Endothelial cell of umbilical vein (primary cell): ENCODE measurements around the gene IL1RL1. TPM values are rescaled to one million over a fixed set of nuclear protein-coding genes. Genes with fewer than 3 reads are reported as not detected.

Experiments
- BruUV-seq: library from RNA; stranded (reverse); fragments of 400-500 nt; replicated peaks from 2 replicates; lab custom pipeline; 2021; lab: Mats Ljungman, UMichigan
- CTCF ChIA-PET: fragments of 300-600, 350-600 bp; sonication (Branson Sonifier 250); formaldehyde crosslinking; loops from one replicate; lab custom pipeline; 2021; ENCODE audit warnings: antibody characterized with exemption, inconsistent platforms; lab: Charles Lee
- POLR2A ChIA-PET: fragments of 300-600, 350-600 bp; sonication (Branson Sonifier 250); formaldehyde crosslinking; loops from one replicate; lab custom pipeline; 2021; ENCODE audit warnings: antibody characterized with exemption, inconsistent platforms; lab: Charles Lee
- DNase-seq: peaks from one replicate; pipeline ENCODE4 v3.0.0-alpha.2; 2011; ENCODE audit warnings: low read depth, low spot score
- FAIRE-seq: peaks from 2 replicates; lab custom pipeline; 2011; peaks lifted over from hg19 to GRCh38; lab: Jason Lieb, UNC
- H2AFZ ChIP-seq: 2 replicates; pipeline ENCODE4 v1.6.0; 2012; ENCODE audit warnings: low read depth, low read length, control low read depth, inconsistent platforms
- H3K27ac ChIP-seq: 2 replicates; pipeline ENCODE4 v1.5.1; 2011; ENCODE audit warnings: low read depth, mild to moderate bottlenecking, control low read depth, low read length, moderate library complexity; ENCODE audit not compliant: insufficient read depth
- H3K27me3 ChIP-seq, 2 experiments: 2 replicates each; pipeline versions ENCODE4 v1.6.0 to v1.6.1; 2011; ENCODE audit warnings: low read length in 2 of 2, mixed read lengths in 1 of 2; ENCODE audit not compliant: control insufficient read depth in 2 of 2, insufficient read depth in 2 of 2
- H3K36me3 ChIP-seq, 2 experiments: 2 replicates in 1 of 2; 3 replicates in 1 of 2; pipeline ENCODE4 v1.5.1; 2011; ENCODE audit warnings: low read length in 2 of 2, mild to moderate bottlenecking in 1 of 2, moderate library complexity in 1 of 2; ENCODE audit not compliant: control insufficient read depth in 2 of 2, insufficient read depth in 2 of 2; ENCODE audit errors: extremely low read depth in 1 of 2
- H3K4me1 ChIP-seq: 3 replicates; pipeline ENCODE4 v1.5.1; 2011; ENCODE audit warnings: mild to moderate bottlenecking, low read length; ENCODE audit not compliant: control insufficient read depth, insufficient read depth; ENCODE audit errors: extremely low read depth
- H3K4me2 ChIP-seq: 2 replicates; pipeline ENCODE4 v1.6.1; 2011; ENCODE audit warnings: low read length, control low read depth, mixed read lengths; ENCODE audit not compliant: insufficient read depth
- H3K4me3 ChIP-seq, 3 experiments: fragments of 200-600 bp in 1 of 3; sonication (generic), shearing (Covaris generic) in 1 of 3; replicated peaks in 1 of 3; 2 replicates each; pipeline ENCODE4 v1.5.1; 2011 to 2016; ENCODE audit warnings: control low read depth in 3 of 3, low read length in 3 of 3, mild to moderate bottlenecking in 2 of 3, inconsistent platforms in 1 of 3, low read depth in 1 of 3, moderate library complexity in 1 of 3; ENCODE audit not compliant: insufficient read depth in 1 of 3
- H3K79me2 ChIP-seq: 2 replicates; pipeline ENCODE4 v1.6.0; 2012; ENCODE audit warnings: low read length, inconsistent platforms; ENCODE audit not compliant: control insufficient read depth, insufficient read depth
- H3K9ac ChIP-seq: replicated peaks from 2 replicates; pipeline ENCODE3; 2011; ENCODE audit warnings: low read length, control low read depth; ENCODE audit not compliant: insufficient read depth; ENCODE audit errors: extremely low read depth
- H3K9me1 ChIP-seq: replicated peaks from 3 replicates; pipeline ENCODE4 v1.6.0; 2011; ENCODE audit warnings: mild to moderate bottlenecking, low read length; ENCODE audit not compliant: control insufficient read depth, insufficient read depth; ENCODE audit errors: extremely low read depth
- H3K9me3 ChIP-seq: replicated peaks from 2 replicates; pipeline ENCODE4 v1.5.1; 2012; ENCODE audit warnings: low read length, inconsistent platforms; ENCODE audit not compliant: control insufficient read depth, insufficient read depth
- H4K20me1 ChIP-seq: replicated peaks from 2 replicates; pipeline ENCODE3; 2011; ENCODE audit warnings: mild to moderate bottlenecking, low read length; ENCODE audit not compliant: control insufficient read depth, insufficient read depth; ENCODE audit errors: extremely low read depth
- EZH2 ChIP-seq: IDR thresholded peaks from 2 replicates; pipeline ENCODE4 v1.6.1; 2012; ENCODE audit warnings: borderline replicate concordance, low read depth, mild to moderate bottlenecking, moderate library complexity, low read length, inconsistent platforms; ENCODE audit not compliant: severe bottlenecking
- FOS ChIP-seq: IDR thresholded peaks from 2 replicates; pipeline ENCODE4 v1.6.1; 2011; ENCODE audit warnings: mild to moderate bottlenecking, low read length, moderate library complexity, borderline replicate concordance; ENCODE audit not compliant: insufficient read depth
- GATA2 ChIP-seq: IDR thresholded peaks from 2 replicates; pipeline ENCODE4 v1.7.0; 2011; ENCODE audit warnings: low read depth, mild to moderate bottlenecking, moderate library complexity, mixed read lengths, low read length; ENCODE audit not compliant: insufficient read length, insufficient read depth
- JUN ChIP-seq: IDR thresholded peaks from 2 replicates; pipeline ENCODE4 v1.6.1; 2011; ENCODE audit warnings: borderline replicate concordance, low read depth; ENCODE audit not compliant: insufficient read length, insufficient read depth
- MAX ChIP-seq: IDR thresholded peaks from 2 replicates; pipeline ENCODE4 v1.6.1; 2011; ENCODE audit not compliant: insufficient read depth, insufficient read length
- MYC ChIP-seq: IDR thresholded peaks from one replicate; pipeline ENCODE4 v1.6.1; 2011; ENCODE audit warnings: mild to moderate bottlenecking, low read depth, low read length
- POLR2A ChIP-seq: IDR thresholded peaks from 2 replicates; pipeline ENCODE4 v1.6.1; 2012; ENCODE audit warnings: low read depth, mild to moderate bottlenecking, control low read depth, low read length
- POLR2AphosphoS5 ChIP-seq: IDR thresholded peaks from 2 replicates; pipeline ENCODE4 v1.6.1; 2012; ENCODE audit warnings: low read depth, mild to moderate bottlenecking, control low read depth, low read length, moderate library complexity; ENCODE audit not compliant: insufficient read depth
- dilution Hi-C: fragments of 300-500 bp; cut with MboI; formaldehyde crosslinking; loops from one replicate; pipeline ENCODE4 v1.15.0; 2019; ENCODE audit warnings: low sequenced_read_pairs; ENCODE audit not compliant: extremely low pct_ligation_motif_present
- intact Hi-C: fragments of 100-400 bp; cut with micrococcal nuclease; formaldehyde crosslinking; loops from one replicate; pipeline ENCODE4 v1.10.0; 2022
- polyA plus RNA-seq, 4 experiments: library from polyadenylated mRNA; depleted of rRNA in 3 of 4; stranded (reverse) in 3 of 4; unstranded in 1 of 4; fragments of >200 nt; gene quantifications; 2 replicates each; pipeline versions ENCODE4 v1.2.1 to v1.2.3, GENCODE V29; 2011 to 2012; ENCODE audit warnings: missing spikeins in 1 of 4
- total RNA-seq: library from RNA; stranded (reverse); gene quantifications from 2 replicates; pipeline ENCODE4 v1.2.3, GENCODE V29; 2021
- TF ChIP-seq, protein P1 (sequence below), 2 donors: IDR thresholded peaks; 1 replicate in 1 of 2; 2 replicates in 1 of 2; pipeline ENCODE4 v1.5.1; 2011; ENCODE audit warnings: low read length in 2 of 2, mild to moderate bottlenecking in 2 of 2, moderate library complexity in 2 of 2, control low read depth in 1 of 2, inconsistent platforms in 1 of 2, low read depth in 1 of 2; ENCODE audit not compliant: insufficient read depth in 1 of 2; ENCODE audit errors: extremely low read depth in 1 of 2

Gene IL1RL1
- total and polyA plus RNA-seq, 2 donors (not counting 3 experiments of a cell fraction or from before 2014, with no cell fraction given) = 32.2 to 44.0 TPM

- DNase-seq = no peak
- no peak overlapping the region for H3K9ac ChIP-seq
- FAIRE-seq = peak; percentile 15
- H3K79me2 ChIP-seq = no peaks in the 10 kb centered on the region
- BruUV-seq = no TSS peak
- no peaks in the 10 kb centered on the region for H4K20me1 ChIP-seq
- no peak overlapping the region for H2AFZ ChIP-seq
- TF ChIP-seq POLR2AphosphoS5 (no peak), EZH2 (no peak), JUN (no peak)
- ChIA-PET POLR2A (no interaction called here), CTCF (interaction anchor here (1.1 to 1.4 kb wide), 3 partner anchors 9 to 36 kb away, joined by 3 to 4 read pairs (median 3); no protein-coding TSS in a partner anchor)
- no peak overlapping the region for H3K4me3 ChIP-seq
- H3K27ac ChIP-seq = no peak overlapping the region
- dilution Hi-C loops = no loop called here
- peaks cover 0 to 2% of the 10 kb centered on the region in 2 experiments for H3K27me3 ChIP-seq
- H3K4me2 ChIP-seq = no peak overlapping the region
- no peaks in the 10 kb centered on the region for H3K36me3 ChIP-seq
- peaks cover 7% of the 10 kb centered on the region for H3K4me1 ChIP-seq
- H3K9me3 ChIP-seq = no peaks in the 10 kb centered on the region
- no peaks in the 10 kb centered on the region for H3K9me1 ChIP-seq
- intact Hi-C loops = no loop called here
Observed at GRCh38 chr2:102276549-102277201, 34.7 kb upstream of the IL1RL1 start.

- Histone ChIP-seq H2AFZ (no peak overlapping the region), H3K9ac (no peak overlapping the region), H3K4me3 (no peak overlapping the region), H3K27me3 (peaks cover 0 to 2% of the 10 kb centered on the region in 2 experiments), H3K9me3 (no peaks in the 10 kb centered on the region), H3K9me1 (no peaks in the 10 kb centered on the region), H3K36me3 (no peaks in the 10 kb centered on the region), H3K4me2 (no peak overlapping the region), H4K20me1 (no peaks in the 10 kb centered on the region), H3K4me1 (peaks cover 7% of the 10 kb centered on the region), H3K79me2 (no peaks in the 10 kb centered on the region), H3K27ac (no peak overlapping the region)
- no TSS peak for BruUV-seq
- no peak for DNase-seq
- ChIA-PET CTCF (interaction anchor here (1.1 to 1.4 kb wide), 3 partner anchors 9 to 37 kb away, joined by 3 to 4 read pairs (median 3); no protein-coding TSS in a partner anchor), POLR2A (no interaction called here)
- no peak for FAIRE-seq
- TF ChIP-seq EZH2 (no peak), FOS (no peak), MAX (no peak), GATA2 (no peak), JUN (no peak), MYC (no peak), POLR2A (no peak), POLR2AphosphoS5 (no peak)
- TF ChIP-seq, protein P1, sequence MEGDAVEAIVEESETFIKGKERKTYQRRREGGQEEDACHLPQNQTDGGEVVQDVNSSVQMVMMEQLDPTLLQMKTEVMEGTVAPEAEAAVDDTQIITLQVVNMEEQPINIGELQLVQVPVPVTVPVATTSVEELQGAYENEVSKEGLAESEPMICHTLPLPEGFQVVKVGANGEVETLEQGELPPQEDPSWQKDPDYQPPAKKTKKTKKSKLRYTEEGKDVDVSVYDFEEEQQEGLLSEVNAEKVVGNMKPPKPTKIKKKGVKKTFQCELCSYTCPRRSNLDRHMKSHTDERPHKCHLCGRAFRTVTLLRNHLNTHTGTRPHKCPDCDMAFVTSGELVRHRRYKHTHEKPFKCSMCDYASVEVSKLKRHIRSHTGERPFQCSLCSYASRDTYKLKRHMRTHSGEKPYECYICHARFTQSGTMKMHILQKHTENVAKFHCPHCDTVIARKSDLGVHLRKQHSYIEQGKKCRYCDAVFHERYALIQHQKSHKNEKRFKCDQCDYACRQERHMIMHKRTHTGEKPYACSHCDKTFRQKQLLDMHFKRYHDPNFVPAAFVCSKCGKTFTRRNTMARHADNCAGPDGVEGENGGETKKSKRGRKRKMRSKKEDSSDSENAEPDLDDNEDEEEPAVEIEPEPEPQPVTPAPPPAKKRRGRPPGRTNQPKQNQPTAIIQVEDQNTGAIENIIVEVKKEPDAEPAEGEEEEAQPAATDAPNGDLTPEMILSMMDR (IDR thresholded peaks at IDR 0.05; ENCODE audit: extremely low read depth in 1 of 2, insufficient read depth in 1 of 2, low read depth in 1 of 2, low read length in 2 of 2) = no peak
- dilution Hi-C loops = no loop called here
- intact Hi-C loops = no loop called here
Observed at GRCh38 chr2:102277202-102277700, 34.1 kb upstream of the IL1RL1 start.
